Endothelial cell of umbilical vein (primary cell): ENCODE measurements around the gene DEPDC1B.

Experiments
- CTCF ChIP-seq, 2 donors: IDR thresholded peaks; 1 replicate in 1 of 2; 2 replicates in 1 of 2; pipeline ENCODE4 v1.5.1; 2011; ENCODE audit warnings: low read length in 2 of 2, mild to moderate bottlenecking in 2 of 2, moderate library complexity in 2 of 2, control low read depth in 1 of 2, inconsistent platforms in 1 of 2, low read depth in 1 of 2; ENCODE audit not compliant: insufficient read depth in 1 of 2; ENCODE audit errors: extremely low read depth in 1 of 2
- EZH2 ChIP-seq: IDR thresholded peaks from 2 replicates; pipeline ENCODE4 v1.6.1; 2012; ENCODE audit warnings: borderline replicate concordance, low read depth, mild to moderate bottlenecking, moderate library complexity, low read length, inconsistent platforms; ENCODE audit not compliant: severe bottlenecking
- FOS ChIP-seq: IDR thresholded peaks from 2 replicates; pipeline ENCODE4 v1.6.1; 2011; ENCODE audit warnings: mild to moderate bottlenecking, low read length, moderate library complexity, borderline replicate concordance; ENCODE audit not compliant: insufficient read depth
- GATA2 ChIP-seq: IDR thresholded peaks from 2 replicates; pipeline ENCODE4 v1.7.0; 2011; ENCODE audit warnings: low read depth, mild to moderate bottlenecking, moderate library complexity, mixed read lengths, low read length; ENCODE audit not compliant: insufficient read length, insufficient read depth
- MYC ChIP-seq: IDR thresholded peaks from one replicate; pipeline ENCODE4 v1.6.1; 2011; ENCODE audit warnings: mild to moderate bottlenecking, low read depth, low read length
- POLR2A ChIP-seq: IDR thresholded peaks from 2 replicates; pipeline ENCODE4 v1.6.1; 2012; ENCODE audit warnings: low read depth, mild to moderate bottlenecking, control low read depth, low read length
- POLR2AphosphoS5 ChIP-seq: IDR thresholded peaks from 2 replicates; pipeline ENCODE4 v1.6.1; 2012; ENCODE audit warnings: low read depth, mild to moderate bottlenecking, control low read depth, low read length, moderate library complexity; ENCODE audit not compliant: insufficient read depth

- no peak for TF ChIP-seq EZH2
- TF ChIP-seq POLR2A = no peak
- TF ChIP-seq POLR2AphosphoS5 = no peak
- TF ChIP-seq CTCF (IDR thresholded peaks at IDR 0.05; ENCODE audit: extremely low read depth in 1 of 2, insufficient read depth in 1 of 2, low read depth in 1 of 2, low read length in 2 of 2) = no peak
- no peak for TF ChIP-seq MYC
- no peak for TF ChIP-seq FOS
- no peak for TF ChIP-seq GATA2
Measured at GRCh38 chr5:60604771-60605170, 95.2 kb downstream of the DEPDC1B start.
